Fibroblast of mammary gland (primary cell): Measurements from ENCODE around the gene CMBL.

Source experiments
- DNase-seq: peaks from one replicate; pipeline ENCODE4 v3.0.0-alpha.2; 2010; ENCODE audit warnings: low read depth
- H3K4me3 ChIP-seq: 2 replicates; pipeline ENCODE4 v1.5.1; 2011; ENCODE audit warnings: low read depth, mild to moderate bottlenecking, low read length, moderate library complexity; ENCODE audit not compliant: control insufficient read depth
- CTCF ChIP-seq: conservative IDR thresholded peaks from 2 replicates; pipeline ENCODE4 v1.5.1; 2011; ENCODE audit warnings: low read depth, low read length, inconsistent platforms; ENCODE audit not compliant: control insufficient read depth, insufficient read depth

CMBL gene

GRCh38 chr5:10265245-10266109 is 42.2 kb downstream of the CMBL start:
- TF ChIP-seq CTCF, result no peak
- H3K4me3 ChIP-seq, result no peak overlapping the region
- no peak for DNase-seq

GRCh38 chr5:10264604-10265003 is 43.1 kb downstream of the CMBL start:
- H3K4me3 ChIP-seq, result no peak overlapping the region
- no peak for DNase-seq
- TF ChIP-seq CTCF, result no peak

DNA sequence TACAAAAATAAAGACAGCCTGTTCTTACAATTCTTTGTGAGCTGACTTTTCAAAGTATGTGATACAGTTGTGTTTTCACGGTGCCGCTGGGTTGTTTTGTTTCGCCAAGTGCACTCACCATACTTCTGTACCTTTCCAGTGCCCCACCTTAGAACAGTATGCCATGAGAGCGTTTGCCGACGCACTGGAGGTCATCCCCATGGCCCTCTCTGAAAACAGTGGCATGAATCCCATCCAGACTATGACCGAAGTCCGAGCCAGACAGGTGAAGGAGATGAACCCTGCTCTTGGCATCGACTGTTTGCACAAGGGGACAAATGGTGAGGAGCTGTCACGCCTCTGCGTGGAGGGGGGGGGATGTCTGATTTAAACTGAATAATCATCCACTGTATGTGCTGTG is 44.7 kb downstream of the CMBL start:
- no peak for DNase-seq
- TF ChIP-seq CTCF, result no peak
- H3K4me3 ChIP-seq, result no peak overlapping the region

GRCh38 chr5:10262121-10262774 is 45.5 kb downstream of the CMBL start:
- H3K4me3 ChIP-seq, result no peak overlapping the region
- DNase-seq, result no peak
- TF ChIP-seq CTCF, result no peak

DNA sequence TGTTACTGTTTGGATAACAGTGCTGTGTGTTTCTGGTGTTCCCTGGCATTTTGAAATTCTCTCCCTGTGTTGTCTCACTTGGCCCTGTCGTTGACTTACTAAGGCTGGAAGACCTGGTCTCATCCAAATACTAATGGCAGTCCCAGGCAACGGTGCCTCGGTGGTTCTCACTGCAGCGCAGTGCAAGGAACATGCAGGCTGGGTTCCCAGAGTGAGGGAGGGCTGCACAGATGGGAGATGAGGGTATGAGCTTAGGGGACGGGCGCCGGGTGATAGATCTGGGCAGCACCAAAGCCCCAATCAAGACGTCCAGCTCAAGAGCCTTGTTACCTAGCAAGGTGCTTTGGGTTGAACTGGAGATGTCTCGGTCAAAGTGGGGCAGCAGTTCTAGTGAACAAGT is 46.6 kb downstream of the CMBL start:
- DNase-seq, result no peak
- no peak for TF ChIP-seq CTCF
- H3K4me3 ChIP-seq, result no peak overlapping the region

DNA sequence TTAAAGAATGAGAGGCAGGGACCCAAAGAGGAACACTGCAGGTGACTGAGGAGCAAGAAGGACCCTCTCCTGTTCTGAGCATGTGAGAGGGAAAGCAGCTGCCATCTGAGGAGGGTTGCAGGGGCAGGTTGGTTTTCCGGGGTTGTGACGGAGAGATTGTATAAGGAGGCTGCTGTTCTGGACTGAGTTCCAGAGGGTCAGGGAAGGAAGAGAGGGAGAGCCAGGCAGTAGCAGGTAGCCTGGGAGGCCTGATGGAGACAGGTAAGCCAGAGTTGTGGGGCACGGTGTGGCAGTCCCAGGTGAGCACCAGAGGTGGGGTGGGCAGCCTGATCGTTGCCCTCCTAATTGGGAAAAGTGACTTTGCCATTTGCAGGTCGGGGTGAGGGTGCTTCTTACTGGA is 47.8 kb downstream of the CMBL start:
- no peak for DNase-seq
- no peak overlapping the region for H3K4me3 ChIP-seq
- no peak for TF ChIP-seq CTCF
